ENCODE data around the gene C1QTNF6.

GRCh38 chr22:37199103-37199759, 11.2 kb upstream of the C1QTNF6 start:
- TF ChIP-seq CTCF (IDR thresholded peaks at IDR 0.05): peak; percentile 97
- TF ChIP-seq ZFX (IDR thresholded peaks at IDR 0.05; ENCODE audit: borderline replicate concordance): no peak

All from 22Rv1 (cell line).